Inflammatory macrophage (primary cell): ENCODE data around the gene CNGA4.
A peak's percentile ranks its signal among the peaks of the same experiment; 100 is the strongest.

Experiments used
- DNase-seq, 2 donors: peaks; one replicate each; pipeline ENCODE4 v3.0.0-alpha.2; 2020 to 2022
- total RNA-seq, 18 experiments: gene quantifications; one replicate each; lab custom pipeline; 2026; ENCODE audit warnings: mixed read lengths in 6 of 18, inconsistent platforms in 2 of 18; lab: John Stamatoyannopoulos, UW

Gene CNGA4
- total RNA-seq = 0 to 0.13 (median 0.04) reads per million in 18 experiments

DNA sequence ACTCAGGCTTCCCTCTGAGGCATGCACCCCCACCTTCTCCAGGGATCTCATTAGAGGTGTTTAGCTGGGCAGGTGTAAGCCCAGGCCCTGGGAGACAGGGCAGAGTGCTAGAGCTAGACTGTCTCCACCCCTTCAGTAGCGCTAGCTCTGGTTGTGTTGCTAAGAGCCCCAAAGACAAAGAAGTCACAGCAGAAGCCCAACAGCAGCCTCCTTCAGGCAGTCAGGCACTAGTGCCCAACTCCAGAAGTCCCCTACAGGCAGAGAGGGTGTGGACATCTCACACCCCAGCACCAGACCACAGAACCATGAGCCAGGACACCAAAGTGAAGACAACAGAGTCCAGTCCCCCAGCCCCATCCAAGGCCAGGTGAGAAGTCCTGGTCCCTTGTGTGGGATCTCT, at the start of gene CNGA4:
TSS of gene CNGA4 (plus strand) at position 188 of the 400 bp plus-strand sequence. CDS start at position 306, 118 bp downstream.
- DNase-seq = no peak

DNA sequence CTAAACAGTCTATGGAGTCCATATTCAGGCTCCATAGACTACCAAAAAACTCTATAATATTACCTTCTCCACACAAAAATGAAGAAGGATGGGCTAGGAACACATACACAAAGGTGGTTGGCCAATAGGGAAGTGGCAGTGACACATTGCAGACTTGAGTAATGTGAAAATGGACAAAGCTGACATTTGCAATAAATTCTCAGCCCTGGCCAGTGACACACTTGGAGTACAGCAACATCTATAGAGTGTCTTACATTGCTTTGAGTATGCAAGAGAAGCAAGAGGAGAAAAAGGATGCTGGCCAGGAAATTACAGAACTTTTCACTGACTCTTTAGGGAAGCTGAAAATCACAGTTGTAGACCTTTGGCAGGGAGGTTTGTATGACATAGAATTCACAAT, 47.1 kb upstream of the CNGA4 start:
- DNase-seq = peak; percentile 67 to 91

DNA sequence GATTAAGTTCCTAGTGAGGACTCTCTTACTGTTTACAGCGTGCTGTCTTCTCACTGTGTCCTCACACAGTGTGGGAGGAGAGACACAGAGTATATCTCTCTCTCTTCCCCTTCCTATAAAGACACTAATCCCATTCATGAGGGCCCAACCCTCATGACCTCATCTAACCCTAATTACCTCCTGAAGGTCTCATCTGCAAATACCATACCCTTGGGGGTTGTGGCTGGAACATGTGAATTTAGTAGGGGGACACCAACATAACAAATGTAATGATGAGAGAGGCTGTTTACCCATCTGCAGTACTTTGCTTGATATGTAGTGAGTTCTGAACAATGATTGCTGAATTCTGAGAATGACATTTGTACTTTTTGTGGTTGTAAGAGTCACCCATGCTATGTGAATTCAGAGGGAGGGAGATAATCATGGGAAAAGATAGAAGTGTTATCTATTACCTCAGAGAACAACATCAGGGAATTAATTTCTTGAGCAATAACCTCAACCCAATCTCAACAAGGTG, 44.8 kb upstream of the CNGA4 start:
- peak; percentile 63 to 71 for DNase-seq

GRCh38 chr11:6196396-6196795, 42.5 kb upstream of the CNGA4 start:
- DNase-seq = no peak

DNA sequence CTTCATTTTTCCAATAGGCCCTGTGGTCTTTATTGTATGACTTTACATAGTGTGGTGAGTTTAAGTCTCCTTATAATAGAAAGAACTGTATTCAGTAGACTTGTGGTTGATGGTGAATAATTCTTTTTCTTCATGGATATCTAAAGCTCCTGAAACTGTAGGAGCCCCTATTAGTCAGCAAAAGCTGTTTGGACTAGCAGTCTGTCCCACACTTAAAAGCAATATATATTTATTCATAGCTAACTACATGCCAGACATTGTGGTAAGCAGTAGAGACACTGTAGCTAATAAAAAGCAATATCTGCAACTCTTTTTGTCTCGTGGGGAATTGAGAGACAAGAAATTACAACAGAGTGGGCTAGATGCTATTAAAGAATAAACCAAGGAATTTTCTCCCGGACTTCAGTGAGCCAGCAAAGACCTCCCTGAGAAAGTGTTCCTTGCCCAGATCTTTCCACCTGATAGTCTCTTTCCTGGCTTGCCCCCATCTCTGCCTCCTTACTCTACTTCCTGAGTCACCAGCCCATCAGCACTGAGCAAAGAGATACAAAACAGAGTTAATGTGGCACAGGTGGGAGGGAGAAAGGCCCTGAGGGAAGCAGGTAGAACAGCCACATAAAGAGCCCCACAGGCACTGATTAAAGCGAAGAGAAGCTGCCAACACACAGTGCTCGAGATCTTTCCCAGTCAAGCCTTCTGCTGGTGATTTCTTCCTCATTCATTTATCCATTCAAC, 41.3 kb upstream of the CNGA4 start:
- DNase-seq = no peak

DNA sequence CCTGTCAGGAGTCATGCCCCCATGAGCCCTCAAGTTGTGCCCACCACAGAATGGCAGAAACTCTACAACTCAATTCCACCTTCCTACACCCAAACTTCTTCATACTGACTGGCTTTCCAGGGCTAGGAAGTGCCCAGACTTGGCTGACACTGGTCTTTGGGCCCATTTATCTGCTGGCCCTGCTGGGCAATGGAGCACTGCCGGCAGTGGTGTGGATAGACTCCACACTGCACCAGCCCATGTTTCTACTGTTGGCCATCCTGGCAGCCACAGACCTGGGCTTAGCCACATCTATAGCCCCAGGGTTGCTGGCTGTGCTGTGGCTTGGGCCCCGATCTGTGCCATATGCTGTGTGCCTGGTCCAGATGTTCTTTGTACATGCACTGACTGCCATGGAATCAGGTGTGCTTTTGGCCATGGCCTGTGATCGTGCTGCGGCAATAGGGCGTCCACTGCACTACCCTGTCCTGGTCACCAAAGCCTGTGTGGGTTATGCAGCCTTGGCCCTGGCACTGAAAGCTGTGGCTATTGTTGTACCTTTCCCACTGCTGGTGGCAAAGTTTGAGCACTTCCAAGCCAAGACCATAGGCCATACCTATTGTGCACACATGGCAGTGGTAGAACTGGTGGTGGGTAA, 39.6 kb upstream of the CNGA4 start, which contains the start of gene OR52W1:
TSS of gene OR52W1 (plus strand) at position 51 of the 637 bp plus-strand sequence. CDS start at position 51, 0 bp downstream.
- DNase-seq = no peak

- peak; percentile 97 to 98 for DNase-seq
Measured at GRCh38 chr11:6200975-6201374, 37.9 kb upstream of the CNGA4 start.

DNA sequence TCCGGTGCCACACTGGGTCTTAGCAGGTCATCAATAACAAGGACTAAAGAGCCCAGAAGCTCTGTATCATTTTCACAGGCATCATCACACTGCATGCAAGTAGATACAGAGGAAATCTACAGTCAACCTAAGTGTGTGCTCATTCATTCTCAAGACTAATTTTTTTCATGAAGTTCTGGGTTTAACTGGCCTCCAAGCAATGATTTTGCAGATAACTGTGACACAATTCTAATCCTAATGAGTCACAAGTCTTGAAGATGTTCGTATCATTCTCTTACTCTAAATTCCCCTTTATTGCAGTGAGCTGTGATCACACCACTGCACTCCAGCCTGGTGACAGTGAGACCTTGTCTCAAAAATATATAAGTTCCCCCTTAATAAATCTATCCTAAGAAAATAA, 37.4 kb upstream of the CNGA4 start:
- DNase-seq = peak; percentile 69 to 88

GRCh38 chr11:6202041-6202440, 36.8 kb upstream of the CNGA4 start:
- DNase-seq = no peak

- no peak for DNase-seq
Measured at GRCh38 chr11:6203327-6203726, 35.6 kb upstream of the CNGA4 start.

DNA sequence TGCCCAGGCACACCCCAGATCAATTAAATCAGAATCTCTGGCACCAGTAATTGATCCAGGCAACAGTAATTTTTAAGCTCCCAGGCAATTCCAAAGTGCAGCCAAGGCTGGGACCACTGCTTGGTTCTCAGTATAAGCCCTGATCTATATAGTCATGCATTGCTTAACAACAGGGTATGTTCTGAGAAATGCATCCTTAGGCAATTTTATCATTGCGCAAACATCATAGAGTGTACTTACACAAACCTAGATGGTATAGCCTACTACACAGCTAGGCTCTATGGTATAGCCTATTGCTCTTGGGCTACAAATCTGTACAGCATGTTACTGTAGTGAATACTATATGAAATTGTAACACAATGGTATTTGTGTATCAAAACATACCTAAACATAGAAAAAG, 34.2 kb upstream of the CNGA4 start:
- peak; percentile 79 to 94 for DNase-seq

- no peak for DNase-seq
Measured at GRCh38 chr11:6205366-6205765, 33.5 kb upstream of the CNGA4 start, which contains the start of gene C11orf42. Gene C11orf42, plus strand, starts transcription at chr11:6205557. Its CDS starts 59 bp downstream, at chr11:6205616.

DNA sequence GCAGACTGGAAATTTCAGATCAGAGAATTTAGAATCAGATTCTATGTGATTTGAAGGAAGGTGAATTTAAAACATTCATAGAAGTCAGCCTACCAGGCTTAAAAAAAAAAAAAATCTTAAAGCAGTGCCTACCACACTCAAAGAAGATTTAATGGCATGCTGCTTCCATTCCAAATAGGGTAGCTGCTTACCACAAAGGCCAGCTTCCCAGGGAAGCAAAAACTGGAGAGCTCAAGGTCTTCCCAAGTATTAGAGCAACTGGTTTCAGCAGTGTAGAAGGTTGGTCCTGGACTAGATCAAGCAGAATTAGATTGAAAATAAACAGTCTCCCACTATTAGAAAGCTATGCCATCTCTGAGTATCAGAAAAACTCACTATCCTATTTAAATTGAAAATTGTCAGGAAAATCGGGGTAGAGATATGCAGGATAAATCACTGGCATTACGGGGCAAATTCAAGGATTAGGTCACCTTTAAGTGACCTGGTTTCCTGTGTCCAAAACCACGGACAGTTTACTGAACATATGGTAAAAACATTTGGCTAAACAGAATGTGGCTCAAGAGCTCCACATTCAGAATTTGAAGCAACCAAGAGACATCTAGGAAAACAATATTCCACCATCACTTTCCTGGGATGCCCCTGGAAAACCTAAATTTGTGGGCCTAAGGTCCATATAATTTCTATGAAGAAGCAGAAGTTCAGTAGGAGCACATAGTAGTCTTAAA, 32.3 kb upstream of the CNGA4 start:
- DNase-seq = no peak

DNA sequence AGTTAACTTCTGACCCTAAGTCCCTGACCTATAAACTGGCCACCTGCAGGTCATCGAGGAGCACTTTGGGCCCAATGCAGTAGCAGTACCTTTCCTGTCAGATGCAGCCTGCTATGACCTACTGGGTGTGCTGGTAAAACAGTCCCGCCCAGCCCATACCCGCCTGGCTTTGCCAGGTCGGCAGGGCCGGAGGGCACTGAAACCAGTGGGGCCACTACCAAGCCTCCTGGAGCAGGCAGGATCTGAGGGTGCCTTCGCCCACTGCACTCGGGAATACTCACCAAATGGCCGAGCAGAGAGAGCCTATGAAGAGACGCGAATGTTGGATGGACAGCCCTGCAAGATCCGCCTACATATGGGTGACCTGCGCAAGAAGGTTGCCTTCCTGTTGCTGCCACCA, 29.1 kb upstream of the CNGA4 start:
- no peak for DNase-seq

GRCh38 chr11:6210274-6210955, 28.5 kb upstream of the CNGA4 start:
- no peak for DNase-seq

DNA sequence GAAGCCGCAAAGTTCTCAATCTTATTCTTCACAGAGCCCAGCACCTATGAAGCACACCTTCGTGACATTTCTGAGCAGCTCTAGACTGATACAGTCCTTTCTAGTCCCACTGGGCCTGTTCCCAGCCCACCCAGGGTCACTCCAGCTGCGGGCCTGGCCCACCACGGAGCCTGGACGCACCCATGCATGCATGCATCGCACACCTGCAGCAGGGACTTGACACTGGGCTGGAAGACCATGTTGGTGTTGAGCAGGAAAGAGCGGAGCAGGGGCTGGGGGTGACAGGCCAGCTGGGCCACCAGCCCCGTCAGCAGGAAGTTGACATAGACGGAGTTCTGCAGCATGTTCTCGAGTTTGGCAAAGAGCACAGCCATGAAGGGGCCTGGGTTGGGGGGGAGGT, 24.4 kb upstream of the CNGA4 start:
- no peak for DNase-seq

DNA sequence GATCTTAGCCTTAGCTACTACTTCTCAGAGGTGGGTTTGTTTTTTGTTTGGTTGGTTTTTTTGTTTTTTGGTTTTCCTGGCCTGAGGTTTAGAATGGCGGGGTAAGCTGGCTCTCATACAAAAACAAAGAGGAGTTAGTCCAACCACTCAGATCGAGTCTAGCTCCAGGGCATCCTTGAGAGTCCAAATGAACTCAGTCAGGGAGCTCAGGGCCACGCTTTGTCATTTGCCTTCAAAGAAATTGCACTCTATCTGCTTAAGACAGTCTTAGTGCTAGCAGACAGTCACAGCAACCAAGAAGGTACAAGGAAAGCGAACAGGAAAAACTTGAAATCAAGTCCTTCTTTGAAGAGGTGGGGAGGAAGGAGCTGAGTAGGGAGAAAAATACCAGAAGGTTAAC, 22.4 kb upstream of the CNGA4 start:
- DNase-seq = no peak

DNA sequence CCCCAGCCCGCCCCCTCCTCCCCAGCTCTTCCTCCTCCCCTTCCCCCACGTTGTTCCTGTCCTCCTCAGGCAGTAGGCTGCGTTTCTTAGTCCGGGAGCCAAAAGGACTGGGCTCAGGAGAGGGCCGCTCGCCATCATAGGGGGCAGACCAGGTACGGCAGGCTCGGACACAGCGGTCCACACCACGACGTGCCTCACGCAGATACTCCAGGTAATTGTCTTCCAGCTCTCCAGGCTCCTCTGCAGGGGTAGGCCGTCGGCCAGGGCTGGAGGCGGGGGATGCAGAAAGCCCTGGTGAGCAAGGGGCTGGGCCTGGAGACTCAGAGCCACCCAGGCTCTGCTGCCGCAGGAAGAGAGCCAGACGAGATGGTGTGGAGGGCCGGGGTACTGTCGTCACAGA, 21.2 kb upstream of the CNGA4 start:
- DNase-seq = no peak

DNA sequence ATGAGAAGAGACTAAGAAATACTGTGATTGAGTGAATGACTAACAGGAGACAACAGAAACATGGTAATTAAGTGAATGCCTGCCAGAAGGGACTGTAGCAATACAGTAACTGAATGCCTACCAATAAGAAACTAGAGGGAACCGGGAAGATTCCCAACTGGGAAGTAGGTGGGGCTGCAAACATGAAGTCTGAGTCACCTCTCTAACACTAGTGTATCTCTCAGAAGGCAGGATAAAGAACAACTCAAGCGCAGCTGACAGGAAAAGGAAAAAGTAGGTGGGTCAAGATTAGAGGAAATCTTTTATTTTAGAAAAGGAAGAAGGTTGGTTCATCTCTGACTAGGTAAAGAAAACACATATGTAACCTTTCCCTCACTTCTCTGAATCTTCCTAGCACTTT, 19.5 kb upstream of the CNGA4 start:
- DNase-seq = peak; percentile 68 to 72

GRCh38 chr11:6223854-6224253, 15.0 kb upstream of the CNGA4 start:
- DNase-seq = no peak

- DNase-seq = no peak
Measured at GRCh38 chr11:6224421-6224820, 14.5 kb upstream of the CNGA4 start.

DNA sequence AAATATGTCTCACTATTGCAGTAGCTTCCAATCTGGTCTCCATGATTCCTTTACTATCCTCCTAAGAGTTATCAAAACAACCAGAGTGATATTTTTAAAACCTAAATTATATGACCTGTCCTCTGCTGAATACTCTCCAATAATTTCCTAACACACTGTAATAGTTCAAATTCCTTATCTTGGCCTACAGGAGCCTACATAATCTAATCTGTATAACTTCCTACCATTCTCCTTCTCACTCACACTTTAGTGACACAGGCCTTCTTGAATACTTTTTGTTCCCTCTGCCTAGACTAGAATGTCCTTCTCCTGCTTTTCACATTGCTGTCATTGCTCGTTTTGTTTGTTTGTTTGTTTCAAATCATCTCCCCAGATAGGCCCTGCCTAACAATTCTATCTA, 13.9 kb upstream of the CNGA4 start:
- no peak for DNase-seq

GRCh38 chr11:6225896-6226295, 13.0 kb upstream of the CNGA4 start:
- peak; percentile 36 to 63 for DNase-seq
